PC-9 (cell line): ENCODE results near the gene NCOR2.

Source experiments
- CTCF ChIP-seq: fragments of 200-600 bp; sonication (generic); conservative IDR thresholded peaks from 2 replicates; pipeline ENCODE4 v1.6.1; 2017; ENCODE audit warnings: mixed run types, antibody characterized with exemption, mild to moderate bottlenecking, moderate library complexity
- EZH2 ChIP-seq: fragments of 200-600 bp; sonication (generic); IDR thresholded peaks from 2 replicates; pipeline ENCODE4 v1.8.0; 2017; ENCODE audit warnings: antibody characterized with exemption, low read depth

- no peak for TF ChIP-seq EZH2
- no peak for TF ChIP-seq CTCF
These were observed 41.0 kb upstream of the NCOR2 start for GRCh38 chr12:124608450-124608870.
